Common myeloid progenitor, CD34-positive (primary cell): ENCODE measurements around the gene PLA2G2D.

Experiments used
- CTCF ChIA-PET: fragments of 350-600 bp; sonication (Branson Sonifier 250); formaldehyde crosslinking; loops from one replicate; lab custom pipeline; 2021; ENCODE audit warnings: antibody characterized with exemption; lab: Charles Lee
- POLR2A ChIA-PET: fragments of 350-600 bp; sonication (Branson Sonifier 250); formaldehyde crosslinking; loops from one replicate; lab custom pipeline; 2021; ENCODE audit warnings: antibody characterized with exemption; lab: Charles Lee
- DNase-seq, 3 donors: peaks; one replicate each; pipeline versions ENCODE4 v3.0.0 to v3.0.0-alpha.2; 2013
- H3K27ac ChIP-seq, 2 experiments: 1 replicate in 1 of 2; 2 replicates in 1 of 2; pipeline ENCODE4 v1.7.0; 2013; ENCODE audit warnings: inconsistent platforms in 2 of 2, low read length in 2 of 2, mild to moderate bottlenecking in 2 of 2, low read depth in 1 of 2, moderate library complexity in 1 of 2; ENCODE audit not compliant: severe bottlenecking in 2 of 2, insufficient read depth in 1 of 2, poor library complexity in 1 of 2
- H3K27me3 ChIP-seq, 5 experiments: replicated peaks in 2 of 5; 1 replicate in 3 of 5; 2 replicates in 2 of 5; pipeline versions ENCODE4 v1.6.1 to v1.7.0; 2013; ENCODE audit warnings: low read length in 4 of 5, mild to moderate bottlenecking in 2 of 5, moderate library complexity in 2 of 5, inconsistent platforms in 1 of 5; ENCODE audit not compliant: insufficient read depth in 5 of 5, control insufficient read depth in 4 of 5
- H3K36me3 ChIP-seq, 4 experiments: 1 replicate in 2 of 4; 2 replicates in 2 of 4; pipeline versions ENCODE4 v1.6.1 to v1.7.0; 2013; ENCODE audit warnings: low read length in 3 of 4, control low read depth in 1 of 4, mild to moderate bottlenecking in 1 of 4; ENCODE audit not compliant: control insufficient read depth in 4 of 4, insufficient read depth in 4 of 4
- H3K4me1 ChIP-seq, 4 experiments: 1 replicate in 3 of 4; 2 replicates in 1 of 4; pipeline versions ENCODE4 v1.6.1 to v1.7.1; 2013; ENCODE audit warnings: low read length in 3 of 4, mild to moderate bottlenecking in 3 of 4, control low read depth in 1 of 4, inconsistent platforms in 1 of 4, moderate library complexity in 1 of 4; ENCODE audit not compliant: control insufficient read depth in 4 of 4, insufficient read depth in 4 of 4; ENCODE audit errors: control extremely low read depth in 1 of 4
- H3K4me3 ChIP-seq, 7 experiments: 1 replicate in 4 of 7; 2 replicates in 3 of 7; pipeline versions ENCODE4 v1.5.1 to v1.7.0; 2013; ENCODE audit warnings: mild to moderate bottlenecking in 7 of 7, low read length in 6 of 7, moderate library complexity in 6 of 7, inconsistent platforms in 2 of 7, low read depth in 2 of 7, control low read depth in 1 of 7; ENCODE audit not compliant: insufficient read depth in 4 of 7, control insufficient read depth in 1 of 7; ENCODE audit errors: extremely low read depth in 1 of 7
- H3K9me3 ChIP-seq, 5 experiments: 1 replicate in 4 of 5; 2 replicates in 1 of 5; pipeline versions ENCODE4 v1.6.1 to v1.7.1; 2013; ENCODE audit warnings: low read length in 4 of 5, mild to moderate bottlenecking in 2 of 5, inconsistent platforms in 1 of 5, low read depth in 1 of 5, moderate library complexity in 1 of 5; ENCODE audit not compliant: control insufficient read depth in 4 of 5, insufficient read depth in 2 of 5; ENCODE audit errors: control extremely low read depth in 1 of 5
- WGBS: methylation state at CpG from one replicate; pipeline ENCODE4 v1.1.5; 2013; ENCODE audit not compliant: insufficient coverage; 5-methylcytosine and 5-hydroxymethylcytosine counted together

Gene PLA2G2D

GRCh38 chr1:20150969-20151368, 31.6 kb upstream of the PLA2G2D start:
- CTCF ChIA-PET, result no interaction called here
- DNase-seq, result no peak
- 100% methylated on average over 1 of the region's 6 CpGs for WGBS
- Histone ChIP-seq H3K27ac (no peak overlapping the region), H3K4me1 (peaks cover 0 to 24% (median 13%) of the 10 kb centered on the region in 4 experiments), H3K4me3 (no peak overlapping the region), H3K27me3 (peaks cover 0 to 8% (median 0%) of the 10 kb centered on the region in 5 experiments), H3K9me3 (no peaks in the 10 kb centered on the region), H3K36me3 (no peaks in the 10 kb centered on the region)
- POLR2A ChIA-PET, result no interaction called here

- H3K27ac ChIP-seq, result no peak overlapping the region
- no peaks in the 10 kb centered on the region for H3K9me3 ChIP-seq
- peaks cover 0 to 8% (median 0%) of the 10 kb centered on the region in 5 experiments for H3K27me3 ChIP-seq
- no peak for DNase-seq
- H3K4me1 ChIP-seq, result peaks cover 0 to 24% (median 13%) of the 10 kb centered on the region in 4 experiments
- H3K36me3 ChIP-seq, result no peaks in the 10 kb centered on the region
- ChIA-PET CTCF (no interaction called here), POLR2A (no interaction called here)
- 89% methylated on average over 8 of the region's 8 CpGs for WGBS
- no peak overlapping the region for H3K4me3 ChIP-seq
These were observed 31.0 kb upstream of the PLA2G2D start for GRCh38 chr1:20150326-20150705.

DNA sequence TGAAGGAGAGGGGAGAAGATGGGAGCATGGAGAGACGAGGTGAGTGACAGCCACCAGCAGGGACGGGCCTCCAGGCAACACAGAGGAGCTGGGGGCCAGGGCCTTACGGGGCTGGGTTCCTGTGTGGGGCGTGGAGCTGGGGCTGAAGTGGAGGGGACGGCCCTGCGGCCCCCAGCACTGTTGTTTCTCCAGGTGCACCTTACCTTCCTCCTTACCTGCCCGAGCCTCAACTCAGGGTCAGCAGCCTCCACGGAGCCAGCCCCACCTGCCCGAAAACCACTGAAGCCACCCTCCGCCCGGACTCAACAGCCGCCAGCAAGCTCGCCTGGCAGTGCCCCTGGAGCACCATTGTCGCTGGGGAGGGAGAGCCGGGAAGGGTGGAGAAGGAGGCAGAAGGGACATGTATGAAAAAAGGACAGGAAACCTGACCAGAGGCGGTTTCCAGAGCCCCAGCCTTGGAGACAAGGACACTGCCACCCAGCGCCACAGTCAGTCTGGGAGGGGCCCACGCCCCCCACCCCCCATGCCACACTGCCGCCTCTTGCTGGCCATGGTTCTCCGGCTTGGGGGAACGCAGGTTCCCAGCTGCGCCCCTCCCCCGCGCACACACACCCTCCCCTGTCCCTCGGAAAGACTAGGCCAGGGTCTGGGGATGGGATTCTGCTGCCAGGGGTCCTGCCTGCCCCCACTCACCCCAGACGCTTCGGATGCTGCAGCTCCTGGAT, 30.4 kb upstream of the PLA2G2D start:
- Histone ChIP-seq H3K9me3 (no peaks in the 10 kb centered on the region), H3K27ac (no peak overlapping the region), H3K27me3 (peaks cover 0 to 8% (median 0%) of the 10 kb centered on the region in 5 experiments), H3K36me3 (no peaks in the 10 kb centered on the region), H3K4me3 (no peak overlapping the region), H3K4me1 (peaks cover 0 to 24% (median 13%) of the 10 kb centered on the region in 4 experiments)
- no peak for DNase-seq
- POLR2A ChIA-PET, result no interaction called here
- CTCF ChIA-PET, result no interaction called here
- WGBS, result 94% methylated on average over 15 of the region's 27 CpGs

DNA sequence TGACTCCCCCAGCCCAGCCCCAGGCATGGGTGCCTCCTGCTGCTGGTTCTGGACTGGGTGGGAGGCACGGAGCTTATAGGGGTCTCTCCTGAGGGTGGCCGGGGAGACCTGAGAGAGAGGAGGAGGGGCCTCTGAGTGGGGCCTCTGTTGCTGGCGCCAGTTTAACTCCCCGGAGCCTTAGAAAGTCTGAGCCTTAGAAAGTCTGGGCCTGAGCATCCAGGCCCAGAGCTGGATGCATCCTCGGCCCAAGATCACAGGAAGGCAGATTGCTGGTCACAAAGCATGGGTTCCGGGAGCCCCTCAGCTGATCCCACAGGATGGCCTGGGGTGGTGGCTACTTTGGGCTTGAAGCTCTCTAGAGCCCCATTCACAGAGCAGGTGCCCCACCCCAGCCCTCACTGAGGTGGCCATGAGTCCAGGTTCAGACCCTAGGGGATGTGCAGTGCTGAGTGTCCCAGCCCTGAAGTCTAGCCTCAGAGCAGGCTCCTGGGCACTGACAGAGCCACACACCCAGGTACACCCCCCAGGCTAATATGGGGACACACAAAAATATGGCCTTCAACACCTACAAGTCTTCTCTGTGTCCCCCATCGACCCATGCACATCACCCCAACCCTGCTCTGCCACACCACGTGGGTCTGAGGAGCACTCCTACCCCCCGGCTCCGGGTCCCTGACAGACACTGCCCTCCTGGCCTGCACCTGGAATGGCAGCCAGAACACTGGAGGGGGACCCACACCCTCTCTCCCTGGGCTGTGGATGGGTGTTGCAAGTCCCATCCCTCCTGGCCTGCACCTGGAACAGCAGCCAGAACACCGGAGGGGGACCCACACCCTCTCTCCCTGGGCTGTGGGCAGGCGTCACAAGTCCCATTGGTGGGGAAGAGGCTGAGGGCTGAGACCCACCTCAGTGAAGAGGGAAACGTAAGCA, 29.5 kb upstream of the PLA2G2D start:
- ChIA-PET POLR2A (no interaction called here), CTCF (no interaction called here)
- no peak for DNase-seq
- H3K27me3 ChIP-seq, result peaks cover 0 to 8% (median 0%) of the 10 kb centered on the region in 5 experiments
- peaks cover 0 to 18% (median 13%) of the 10 kb centered on the region in 4 experiments for H3K4me1 ChIP-seq
- H3K4me3 ChIP-seq, result no peak overlapping the region
- 98% methylated on average over 6 of the region's 13 CpGs for WGBS
- H3K36me3 ChIP-seq, result no peaks in the 10 kb centered on the region
- H3K27ac ChIP-seq, result no peak overlapping the region
- no peaks in the 10 kb centered on the region for H3K9me3 ChIP-seq

GRCh38 chr1:20147846-20148570, 28.7 kb upstream of the PLA2G2D start:
- no peak for DNase-seq
- Histone ChIP-seq H3K36me3 (no peaks in the 10 kb centered on the region), H3K27me3 (peaks cover 0 to 8% (median 0%) of the 10 kb centered on the region in 5 experiments), H3K27ac (no peak overlapping the region), H3K4me1 (peaks cover 0 to 13% (median 11%) of the 10 kb centered on the region in 4 experiments), H3K4me3 (no peak overlapping the region), H3K9me3 (no peaks in the 10 kb centered on the region)
- WGBS, result 92% methylated on average over 10 of the region's 13 CpGs
- ChIA-PET POLR2A (no interaction called here), CTCF (interaction anchor here (0.7 to 1.4 kb wide), 2 partner anchors 230 to 234 kb away, joined by 3 to 4 read pairs; no protein-coding TSS in a partner anchor)

GRCh38 chr1:20143734-20144565, 24.6 kb upstream of the PLA2G2D start:
- CTCF ChIA-PET, result interaction anchor here (0.7 to 2.6 kb wide), 2 partner anchors 8 to 10 kb away, joined by 3 to 9 read pairs; no protein-coding TSS in a partner anchor

More at GRCh38 chr1:20143734-20144565, 24.6 kb upstream of the PLA2G2D start:
- Histone ChIP-seq H3K36me3 (no peaks in the 10 kb centered on the region), H3K27me3 (peaks cover 0 to 2% (median 0%) of the 10 kb centered on the region in 5 experiments), H3K4me3 (no peak overlapping the region), H3K27ac (no peak overlapping the region), H3K4me1 (no peaks in the 10 kb centered on the region), H3K9me3 (no peaks in the 10 kb centered on the region)
- 86% methylated on average over 9 of the region's 13 CpGs for WGBS
- no peak for DNase-seq
- POLR2A ChIA-PET, result no interaction called here
